Motor neuron (in vitro differentiated cells): ENCODE measurements around the gene PAFAH1B1. TPM values are rescaled to one million over a fixed set of nuclear protein-coding genes. Genes with fewer than 3 reads are reported as not detected.

Experiments used
- total RNA-seq, 8 experiments: library from RNA; unstranded; fragments of 300-600 nt; gene quantifications; 2 replicates each; pipeline versions ENCODE4 v1.2.3 to v1.2.4, GENCODE V29; 2022

Gene PAFAH1B1
- total RNA-seq, 8 experiments from 2014 or later = 44.2 to 140 (median 95.0) TPM

Other genes starting within 250 kb of the PAFAH1B1 start
- gene MNT, start 192.6 kb upstream of the PAFAH1B1 start, total RNA-seq = 10 to 100 TPM in 4 of 8 experiments, 1 to 10 TPM in 4; 6.4 to 25.1 (median 9.9) TPM
- 10 to 100 TPM; 15.1 to 31.5 (median 20.3) TPM for gene METTL16, start 81.8 kb upstream of the PAFAH1B1 start, total RNA-seq
- 100 to 1,000 TPM in 1 of 8 experiments, 10 to 100 TPM in 7; 15.8 to 127 (median 28.4) TPM for gene CLUH, start 118.1 kb downstream of the PAFAH1B1 start, total RNA-seq
- gene CCDC92B, start 156.0 kb downstream of the PAFAH1B1 start, total RNA-seq = 1 to 10 TPM in 5 of 8 experiments, under 1 TPM in 3; 0.15 to 2.9 (median 1.2) TPM
- gene RAP1GAP2, start 202.8 kb downstream of the PAFAH1B1 start, total RNA-seq = 10 to 100 TPM in 1 of 8 experiments, 1 to 10 TPM in 6, under 1 TPM in 1; 0.76 to 16.7 (median 4.3) TPM